SHP77 treated with DMSO at 0.1 percent for 48 hours (cell line): ENCODE data around the gene NAA11.
"Not testable (repeated sequence)": the region's sequence is repeated elsewhere in the genome, so short reads cannot be mapped to it uniquely, and the experiment has no call there.

Source experiments
- DNase-seq: peaks from one replicate; lab custom pipeline; 2025; lab: John Stamatoyannopoulos, UW

The NAA11 gene

GRCh38 chr4:79308137-79308536 is 17.7 kb downstream of the NAA11 start:
- no peak for DNase-seq

GRCh38 chr4:79306795-79307194 is 19.1 kb downstream of the NAA11 start:
- DNase-seq = no peak

- no peak for DNase-seq
These were observed 25.6 kb downstream of the NAA11 start for GRCh38 chr4:79300280-79300679.

- no peak for DNase-seq
These were observed 27.4 kb downstream of the NAA11 start for GRCh38 chr4:79298484-79298883.

- DNase-seq = no peak
These were observed 27.8 kb downstream of the NAA11 start for GRCh38 chr4:79298027-79298426.

- no peak for DNase-seq
These were observed 28.4 kb downstream of the NAA11 start for GRCh38 chr4:79297479-79297878.

GRCh38 chr4:79296768-79297428 is 29.0 kb downstream of the NAA11 start:
- no peak for DNase-seq

GRCh38 chr4:79295086-79295485 is 30.8 kb downstream of the NAA11 start:
- no peak for DNase-seq

GRCh38 chr4:79294064-79294463 is 31.8 kb downstream of the NAA11 start:
- no peak for DNase-seq

GRCh38 chr4:79292008-79292407 is 33.9 kb downstream of the NAA11 start:
- no peak for DNase-seq

GRCh38 chr4:79290376-79290775 is 35.5 kb downstream of the NAA11 start:
- DNase-seq = no peak

GRCh38 chr4:79288185-79288584 is 37.7 kb downstream of the NAA11 start:
- DNase-seq = no peak

- DNase-seq = no peak
These were observed 38.1 kb downstream of the NAA11 start for GRCh38 chr4:79287718-79288117.

GRCh38 chr4:79287076-79287475 is 38.8 kb downstream of the NAA11 start:
- no peak for DNase-seq

GRCh38 chr4:79281566-79282359 is 44.1 kb downstream of the NAA11 start:
- no peak for DNase-seq

GRCh38 chr4:79277467-79277866 is 48.4 kb downstream of the NAA11 start:
- DNase-seq = not testable (repeated sequence)

GRCh38 chr4:79273915-79274314 is 51.9 kb downstream of the NAA11 start:
- no peak for DNase-seq

- no peak for DNase-seq
These were observed 53.1 kb downstream of the NAA11 start for GRCh38 chr4:79272761-79273160.

- DNase-seq = no peak
These were observed 53.7 kb downstream of the NAA11 start for GRCh38 chr4:79272126-79272525.

- DNase-seq = no peak
These were observed 58.2 kb downstream of the NAA11 start for GRCh38 chr4:79267671-79268070.
